Gastroesophageal sphincter (tissue), 4 donors: ENCODE data around the gene HECTD4. TPM values are rescaled to one million over a fixed set of nuclear protein-coding genes. Genes with fewer than 3 reads are reported as not detected.

Experiments used
- ATAC-seq: fragments of 150-250 bp; one replicate; pipeline ENCODE4 v1.9.1; 2016; ENCODE audit warnings: mild to moderate bottlenecking, moderate library complexity
- H3K27ac ChIP-seq, 4 donors: fragments of 200-600 bp; sonication (generic) in 3 of 4; 1 replicate in 3 of 4; 2 replicates in 1 of 4; pipeline ENCODE4 v1.5.1; 2016 to 2019
- H3K27me3 ChIP-seq: fragments of 200-600 bp; sonication (generic); one replicate; pipeline ENCODE4 v1.5.1; 2019
- H3K36me3 ChIP-seq, 2 donors: fragments of 200-600 bp; sonication (generic); one replicate each; pipeline ENCODE4 v1.5.1; 2019; ENCODE audit warnings: control low read depth in 1 of 2
- H3K4me1 ChIP-seq, 3 donors: fragments of 200-600 bp; sonication (generic); 1 replicate in 2 of 3; 2 replicates in 1 of 3; pipeline ENCODE4 v1.5.1; 2016 to 2019; ENCODE audit warnings: control low read depth in 2 of 3
- H3K4me3 ChIP-seq, 2 donors: fragments of 200-600 bp; sonication (generic); one replicate each; pipeline ENCODE4 v1.5.1; 2019; ENCODE audit warnings: mild to moderate bottlenecking in 1 of 2, moderate library complexity in 1 of 2
- H3K9me3 ChIP-seq, 3 donors: fragments of 200-600 bp; sonication (generic); one replicate each; pipeline ENCODE4 v1.5.1; 2017 to 2019; ENCODE audit warnings: control low read depth in 2 of 3
- EP300 ChIP-seq: sonication (generic); formaldehyde crosslinking; IDR thresholded peaks from one replicate; pipeline ENCODE4 v1.6.1; 2017; ENCODE audit warnings: antibody characterized with exemption, mild to moderate bottlenecking
- POLR2A ChIP-seq, 2 donors: fragments of 450-650 bp; IDR thresholded peaks; one replicate each; pipeline ENCODE4 v1.6.1; 2017; ENCODE audit warnings: antibody characterized with exemption in 2 of 2, mild to moderate bottlenecking in 2 of 2, moderate library complexity in 1 of 2
- POLR2AphosphoS5 ChIP-seq: sonication (generic); formaldehyde crosslinking; IDR thresholded peaks from one replicate; pipeline ENCODE4 v1.6.1; 2017; ENCODE audit warnings: antibody characterized with exemption
- WGBS, 2 donors: methylation state at CpG; one replicate each; pipeline ENCODE4 v1.1.5; 2018; ENCODE audit warnings: low coverage in 1 of 2; 5-methylcytosine and 5-hydroxymethylcytosine counted together
- total RNA-seq, 4 donors: library from RNA; depleted of rRNA; stranded (reverse); fragments of >200 nt; gene quantifications; one replicate each; pipeline ENCODE4 v1.1.0, GENCODE V29; 2016
- TF ChIP-seq, protein P1 (sequence below), 4 experiments: fragments of 200-600 bp in 2 of 4; fragments of 450-650 bp in 2 of 4; sonication (generic) in 1 of 4; IDR thresholded peaks; one replicate each; pipeline ENCODE4 v1.5.1; 2017 to 2019; ENCODE audit warnings: antibody characterized with exemption in 4 of 4, mild to moderate bottlenecking in 2 of 4, moderate library complexity in 2 of 4

Gene HECTD4
- total RNA-seq, 4 donors from 2014 or later: 23.1 to 56.8 (median 42.3) TPM

DNA sequence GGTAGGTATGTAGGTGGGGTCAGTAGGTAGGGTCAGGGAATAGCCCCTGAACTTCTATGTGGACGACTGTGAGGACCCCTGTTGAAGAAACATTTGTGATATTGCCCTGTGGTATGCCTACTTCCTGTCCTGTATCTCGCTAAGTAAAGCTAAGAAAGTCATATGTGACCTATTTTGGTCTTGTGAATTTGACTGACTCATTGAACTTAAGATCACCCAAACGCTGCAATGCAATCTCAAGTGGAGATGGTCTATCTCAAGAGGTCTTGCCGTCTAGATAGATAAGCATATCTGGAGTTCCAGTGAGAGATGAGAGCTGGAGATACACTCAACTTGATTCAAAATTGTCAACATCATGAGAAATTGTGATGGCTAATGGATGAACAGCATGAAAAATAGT lies 183.1 kb downstream of the HECTD4 start:
- no peaks in the 10 kb centered on the region for H3K4me1 ChIP-seq
- H3K36me3 ChIP-seq: peaks cover 0 to 100% of the 10 kb centered on the region in 2 donors
- no peak overlapping the region for H3K27ac ChIP-seq
- TF ChIP-seq, protein P1, sequence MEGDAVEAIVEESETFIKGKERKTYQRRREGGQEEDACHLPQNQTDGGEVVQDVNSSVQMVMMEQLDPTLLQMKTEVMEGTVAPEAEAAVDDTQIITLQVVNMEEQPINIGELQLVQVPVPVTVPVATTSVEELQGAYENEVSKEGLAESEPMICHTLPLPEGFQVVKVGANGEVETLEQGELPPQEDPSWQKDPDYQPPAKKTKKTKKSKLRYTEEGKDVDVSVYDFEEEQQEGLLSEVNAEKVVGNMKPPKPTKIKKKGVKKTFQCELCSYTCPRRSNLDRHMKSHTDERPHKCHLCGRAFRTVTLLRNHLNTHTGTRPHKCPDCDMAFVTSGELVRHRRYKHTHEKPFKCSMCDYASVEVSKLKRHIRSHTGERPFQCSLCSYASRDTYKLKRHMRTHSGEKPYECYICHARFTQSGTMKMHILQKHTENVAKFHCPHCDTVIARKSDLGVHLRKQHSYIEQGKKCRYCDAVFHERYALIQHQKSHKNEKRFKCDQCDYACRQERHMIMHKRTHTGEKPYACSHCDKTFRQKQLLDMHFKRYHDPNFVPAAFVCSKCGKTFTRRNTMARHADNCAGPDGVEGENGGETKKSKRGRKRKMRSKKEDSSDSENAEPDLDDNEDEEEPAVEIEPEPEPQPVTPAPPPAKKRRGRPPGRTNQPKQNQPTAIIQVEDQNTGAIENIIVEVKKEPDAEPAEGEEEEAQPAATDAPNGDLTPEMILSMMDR (IDR thresholded peaks at IDR 0.05): no peak
- TF ChIP-seq POLR2AphosphoS5: no peak
- no peak for TF ChIP-seq POLR2A (IDR thresholded peaks at IDR 0.05)
- TF ChIP-seq EP300: no peak
- H3K4me3 ChIP-seq: no peak overlapping the region
- H3K9me3 ChIP-seq: no peaks in the 10 kb centered on the region
- WGBS, 2 donors: 74 to 82% methylated on average over 4 of the region's 4 CpGs
- no peak for ATAC-seq
- H3K27me3 ChIP-seq: no peaks in the 10 kb centered on the region

DNA sequence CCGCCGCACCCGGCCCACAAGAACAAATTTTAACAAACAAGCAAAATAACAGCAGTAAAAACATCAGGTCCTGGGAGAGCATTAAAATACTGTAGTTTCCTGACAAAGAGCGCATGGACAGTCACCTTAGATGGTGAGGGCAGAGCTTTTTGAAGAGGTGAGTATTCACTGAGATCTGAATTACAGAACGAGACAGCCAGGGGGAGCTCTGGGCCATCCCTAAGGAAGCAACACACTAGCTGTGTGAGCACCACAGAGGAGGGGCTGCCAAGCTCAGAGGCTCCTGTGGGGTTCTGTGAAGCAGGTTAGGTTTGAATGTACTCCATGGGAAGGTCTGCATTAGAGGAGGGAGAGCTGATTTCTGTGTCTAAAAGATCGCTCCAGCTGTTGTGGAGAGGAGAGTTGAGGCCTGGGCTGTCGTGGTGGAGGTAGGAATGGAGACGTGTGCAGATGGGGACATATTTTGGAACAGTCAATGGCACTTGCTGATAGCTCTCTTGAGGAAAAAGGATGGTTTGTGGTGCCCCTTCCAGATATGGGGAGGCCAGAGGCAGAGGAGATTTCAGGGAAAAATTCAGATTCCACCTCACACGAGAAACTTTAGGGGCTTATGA lies 184.0 kb downstream of the HECTD4 start:
- peak; percentile 53 for ATAC-seq
- Histone ChIP-seq H3K9me3 (no peaks in the 10 kb centered on the region), H3K27me3 (no peaks in the 10 kb centered on the region), H3K4me3 (no peak overlapping the region), H3K36me3 (peaks cover 0 to 100% of the 10 kb centered on the region in 2 donors), H3K4me1 (no peaks in the 10 kb centered on the region), H3K27ac (no peak overlapping the region)
- whole genome bisulfite sequencing, 2 donors: 66 to 80% methylated on average over 6 to 7 of the region's 9 CpGs
- TF ChIP-seq, protein P1 (IDR thresholded peaks at IDR 0.05): peak in 3 of 4 experiments; percentile 25 to 47 (median 38)
- TF ChIP-seq POLR2AphosphoS5: no peak
- no peak for TF ChIP-seq POLR2A (IDR thresholded peaks at IDR 0.05)

DNA sequence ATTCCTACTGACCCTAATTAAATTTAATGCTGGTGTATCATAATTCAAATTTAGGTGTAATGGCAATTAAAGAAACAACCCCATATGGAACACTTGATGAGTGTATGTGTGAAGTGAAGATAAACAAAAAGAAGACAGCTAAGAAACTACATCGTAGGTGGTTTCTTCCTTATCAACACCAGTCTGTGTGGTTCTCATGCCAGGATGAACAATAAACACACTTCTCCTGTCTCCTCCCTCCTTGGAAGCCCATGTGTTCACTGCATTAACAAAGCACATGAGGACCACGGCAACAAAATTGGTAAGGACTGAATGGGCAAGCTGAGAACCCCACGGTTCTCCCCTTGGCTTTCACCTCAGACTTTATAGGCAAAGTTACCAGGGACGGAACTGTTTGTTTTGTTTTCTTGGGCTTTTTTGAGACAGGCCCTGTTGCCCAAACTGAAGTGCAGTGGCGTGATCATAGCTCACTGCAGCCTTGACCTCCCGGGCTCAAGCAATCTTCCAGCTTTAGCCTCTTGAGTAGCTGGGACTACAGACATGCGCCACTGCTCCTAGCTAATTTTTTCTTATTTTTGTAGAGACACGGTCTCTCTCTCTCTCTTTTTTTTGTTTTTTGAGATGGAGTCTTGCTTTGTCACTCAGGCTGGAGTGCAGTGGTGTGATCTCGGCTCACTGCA lies 185.9 kb downstream of the HECTD4 start:
- TF ChIP-seq POLR2A (IDR thresholded peaks at IDR 0.05): no peak
- TF ChIP-seq, protein P1 (IDR thresholded peaks at IDR 0.05): no peak
- TF ChIP-seq POLR2AphosphoS5: no peak
- TF ChIP-seq EP300: no peak
- no peak for ATAC-seq
- H3K27me3 ChIP-seq: no peaks in the 10 kb centered on the region
- 91 to 92% methylated on average over 5 to 8 of the region's 9 CpGs for WGBS, 2 donors
- no peaks in the 10 kb centered on the region for H3K9me3 ChIP-seq
- H3K4me3 ChIP-seq: no peak overlapping the region
- H3K36me3 ChIP-seq: peaks cover 0 to 100% of the 10 kb centered on the region in 2 donors
- H3K4me1 ChIP-seq: peaks cover 0 to 10% (median 0%) of the 10 kb centered on the region in 3 donors
- H3K27ac ChIP-seq: no peak overlapping the region

DNA sequence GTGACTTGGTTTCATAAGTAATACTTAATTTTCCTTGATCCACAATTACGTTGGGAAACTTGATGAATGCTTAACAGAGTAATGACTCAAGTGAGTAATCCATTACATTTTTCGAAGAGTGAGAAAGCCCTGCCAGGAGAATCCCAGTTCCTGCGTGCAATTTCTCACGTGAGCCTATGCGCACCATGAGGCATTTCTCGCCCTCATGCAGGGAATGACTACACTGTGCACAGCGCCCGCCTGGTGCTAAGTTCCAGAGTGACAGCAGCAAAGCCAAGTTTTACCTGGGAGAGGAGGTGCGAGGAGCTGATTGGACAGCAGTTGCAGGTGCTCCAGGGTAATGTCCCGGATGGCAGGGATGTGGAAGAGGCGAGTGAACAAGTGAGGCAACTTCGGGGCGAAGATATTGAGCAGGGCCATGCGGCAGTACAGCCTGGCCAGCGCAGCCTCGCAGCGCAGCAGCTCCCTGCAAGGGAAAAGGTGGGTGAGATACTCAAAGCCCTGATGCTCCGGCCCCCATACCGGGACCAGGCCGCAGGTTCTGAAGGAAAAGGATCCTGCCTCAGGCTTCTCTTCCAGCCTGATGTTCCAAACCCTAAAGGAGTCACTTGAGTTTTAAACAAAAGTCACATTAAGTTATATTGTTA lies 187.5 kb downstream of the HECTD4 start:
- no peak for ATAC-seq
- Histone ChIP-seq H3K27ac (no peak overlapping the region), H3K27me3 (no peaks in the 10 kb centered on the region), H3K9me3 (no peaks in the 10 kb centered on the region), H3K36me3 (peaks cover 0 to 100% of the 10 kb centered on the region in 2 donors), H3K4me1 (peaks cover 0 to 18% (median 0%) of the 10 kb centered on the region in 3 donors), H3K4me3 (no peak overlapping the region)
- TF ChIP-seq, protein P1 (IDR thresholded peaks at IDR 0.05): no peak
- no peak for TF ChIP-seq EP300
- no peak for TF ChIP-seq POLR2AphosphoS5
- TF ChIP-seq POLR2A (IDR thresholded peaks at IDR 0.05): no peak
- WGBS, 2 donors: 89 to 94% methylated on average over 11 to 17 of the region's 20 CpGs
